NCI-H82 treated with DMSO at 0.1 percent for 48 hours (cell line): ENCODE measurements around the gene RNF144A.

ENCODE experiments used
- DNase-seq: peaks from one replicate; lab custom pipeline; 2025; ENCODE audit not compliant: unreplicated experiment; lab: John Stamatoyannopoulos, UW

RNF144A gene

GRCh38 chr2:7071154-7071553 is 153.9 kb downstream of the RNF144A start:
- DNase-seq: no peak

DNA sequence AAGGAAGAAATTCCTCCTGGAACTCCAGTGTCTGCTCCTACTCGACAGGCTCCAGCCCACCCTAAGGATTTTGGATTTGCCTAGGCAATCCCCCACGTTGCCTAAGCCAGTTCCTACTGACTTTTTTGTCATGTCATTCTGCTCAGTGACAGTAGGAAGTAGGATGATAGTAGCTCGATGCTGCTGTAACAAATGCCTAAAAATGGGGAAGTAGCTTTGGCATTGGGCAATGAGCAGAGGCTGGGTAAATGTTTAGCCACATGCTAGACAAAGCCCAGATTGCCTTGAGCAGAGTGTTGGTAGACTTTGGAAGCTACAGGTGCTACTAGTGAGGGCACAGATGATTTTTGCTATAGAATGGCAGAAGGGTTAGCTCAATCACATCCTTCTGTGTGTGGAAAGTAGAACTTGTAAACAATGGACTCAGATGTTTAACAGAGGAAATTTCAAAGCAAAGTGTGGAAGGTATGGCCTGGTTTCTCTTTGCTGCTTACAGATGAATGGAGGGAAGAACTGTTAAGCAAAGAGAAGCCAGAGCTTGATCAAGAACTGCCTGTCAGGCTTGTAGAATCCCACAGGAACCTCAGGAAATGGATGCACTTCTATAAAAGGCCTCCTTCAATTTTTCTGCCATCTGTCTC is 154.8 kb downstream of the RNF144A start:
- no peak for DNase-seq

GRCh38 chr2:7073901-7074300 is 156.7 kb downstream of the RNF144A start:
- DNase-seq: no peak

DNA sequence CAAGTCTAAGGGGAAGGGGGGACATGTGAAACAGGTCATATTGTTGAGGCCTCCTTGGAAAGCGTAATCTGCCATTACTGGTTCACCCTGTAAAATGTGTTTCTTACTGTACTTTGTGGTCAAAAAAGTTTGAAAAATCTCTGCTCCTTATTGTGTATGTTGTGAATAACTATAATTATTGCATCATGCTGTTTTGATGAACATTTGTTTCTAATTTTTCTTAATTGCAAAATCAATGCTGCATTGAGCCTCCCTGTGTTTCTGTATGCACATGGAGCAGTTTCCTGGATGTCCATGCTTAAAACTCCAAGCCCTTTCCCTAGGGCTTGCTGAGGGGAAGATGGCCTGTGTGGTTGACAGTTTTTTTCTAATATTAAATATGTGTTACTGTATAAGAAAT is 158.6 kb downstream of the RNF144A start:
- no peak for DNase-seq

DNA sequence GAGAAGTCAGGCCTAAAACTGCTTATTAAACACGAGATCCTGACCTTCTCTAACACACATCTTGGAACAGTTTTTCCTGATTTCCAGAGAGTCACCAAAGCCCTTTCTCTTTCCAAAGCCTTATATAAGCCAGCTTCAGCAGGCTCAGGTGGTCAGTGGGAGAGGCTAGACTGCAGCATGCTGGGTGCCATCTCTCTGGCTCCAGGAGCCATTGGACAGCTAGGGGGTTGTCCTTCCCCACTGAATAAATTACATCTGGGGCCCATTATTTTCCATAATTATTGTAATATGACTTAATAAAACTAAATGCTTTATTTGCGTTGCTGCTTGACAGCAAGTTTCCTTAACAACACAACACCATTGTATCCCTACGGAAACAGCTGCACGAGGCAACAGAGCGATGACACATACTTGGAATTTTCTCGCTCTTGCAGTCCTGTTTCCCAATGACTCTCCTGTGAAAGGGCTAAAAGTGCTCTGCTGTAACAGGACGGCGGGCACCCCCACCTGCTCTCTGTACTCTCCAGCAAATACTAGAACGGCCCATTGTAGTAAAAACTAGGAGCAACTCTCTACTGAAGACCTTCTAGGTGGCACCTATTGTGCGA is 160.6 kb downstream of the RNF144A start:
- no peak for DNase-seq

DNA sequence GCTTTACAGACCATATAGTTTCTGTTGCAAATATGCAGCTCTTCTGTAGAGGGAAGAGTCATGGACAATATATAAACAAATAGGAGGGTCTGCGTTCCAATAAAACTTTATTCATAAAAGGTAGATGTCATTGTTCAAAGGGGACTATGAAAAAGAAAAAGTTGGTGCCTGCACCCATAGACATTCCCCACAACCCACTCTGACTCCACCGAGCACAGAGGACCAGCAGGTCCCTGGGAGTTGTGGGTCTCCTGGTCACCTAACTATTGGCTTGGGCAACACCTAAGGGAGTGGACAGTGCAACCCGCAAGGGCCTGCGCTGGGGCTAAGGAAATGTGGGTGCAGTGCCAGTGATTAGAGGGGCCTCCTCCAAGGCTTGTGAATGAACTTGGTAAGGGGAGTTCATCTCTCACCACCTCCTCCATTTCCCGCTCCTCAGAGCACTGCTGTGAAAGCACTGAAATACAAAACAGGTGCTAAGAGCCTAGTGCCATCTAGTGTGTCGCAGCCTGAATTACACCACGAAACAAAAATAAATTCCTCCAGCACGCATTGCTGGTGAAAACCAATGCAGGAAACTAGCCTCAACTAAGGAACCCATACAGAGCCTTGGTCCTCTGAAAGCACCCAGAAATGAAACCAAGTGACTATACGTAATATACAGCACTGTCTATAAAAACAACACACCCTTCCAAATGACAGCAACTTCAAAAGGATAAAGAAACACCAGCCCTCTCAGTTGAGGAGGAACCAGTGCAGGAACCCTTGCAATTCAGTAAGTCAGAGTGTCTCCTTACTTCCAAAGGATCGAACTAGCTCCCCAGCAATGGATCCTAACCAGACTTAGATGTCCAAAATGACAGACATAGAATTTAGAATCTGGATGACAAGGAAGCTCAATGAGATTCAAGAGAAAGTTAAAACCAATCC is 166.6 kb downstream of the RNF144A start:
- DNase-seq: peak; percentile 16

- DNase-seq: no peak
These were observed 167.4 kb downstream of the RNF144A start for GRCh38 chr2:7084601-7085000.

DNA sequence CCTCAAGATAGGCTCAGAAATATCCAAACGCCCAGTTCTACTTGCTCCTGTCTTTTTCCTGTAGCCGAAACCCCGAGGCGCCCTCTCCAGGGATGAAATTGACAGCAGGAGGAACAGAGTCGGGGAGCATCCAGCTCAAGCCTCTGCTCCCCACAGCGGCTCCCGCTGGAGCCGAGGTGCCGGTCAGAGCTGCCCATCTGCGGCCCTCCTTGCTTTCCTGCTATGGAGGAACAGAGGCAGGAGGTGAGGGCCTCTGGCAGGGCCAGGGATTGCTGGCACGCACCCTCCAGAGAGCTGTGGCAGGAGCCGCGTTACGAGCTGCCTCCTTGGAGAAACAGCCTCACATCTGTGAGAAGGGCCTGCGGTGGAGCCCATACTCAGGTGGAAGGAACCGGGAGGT is 172.1 kb downstream of the RNF144A start:
- DNase-seq: no peak

DNA sequence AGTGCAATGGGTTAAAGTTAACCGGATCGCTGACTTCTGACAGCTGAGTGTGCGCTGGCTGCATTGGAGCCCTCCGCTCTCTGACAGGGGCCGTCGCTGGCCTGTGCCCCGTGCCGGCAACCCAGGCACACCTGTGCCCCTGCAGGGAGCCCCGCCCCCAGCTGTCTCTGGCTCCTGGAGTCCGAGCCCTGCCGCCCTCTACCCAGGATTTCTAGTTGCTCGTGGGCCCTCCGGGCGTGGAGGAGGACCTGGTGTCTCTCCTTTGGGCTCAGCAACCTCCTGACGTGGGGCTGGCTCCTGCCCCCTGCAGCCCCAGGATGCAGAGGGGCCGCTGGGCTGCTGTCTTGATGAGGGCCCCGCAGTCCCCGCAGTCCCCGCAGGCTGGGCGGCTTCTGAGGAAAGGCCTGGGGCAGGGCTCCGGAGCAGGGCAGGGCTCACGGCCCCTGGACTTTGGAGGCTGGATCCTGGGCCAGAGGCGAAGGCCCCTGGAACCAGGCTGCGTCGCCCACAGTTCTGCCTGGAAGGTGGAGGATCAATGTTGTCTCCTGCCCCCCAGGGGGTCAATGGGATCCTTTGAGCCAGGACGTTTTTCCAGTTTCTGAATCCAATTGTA is 172.8 kb downstream of the RNF144A start:
- no peak for DNase-seq

DNA sequence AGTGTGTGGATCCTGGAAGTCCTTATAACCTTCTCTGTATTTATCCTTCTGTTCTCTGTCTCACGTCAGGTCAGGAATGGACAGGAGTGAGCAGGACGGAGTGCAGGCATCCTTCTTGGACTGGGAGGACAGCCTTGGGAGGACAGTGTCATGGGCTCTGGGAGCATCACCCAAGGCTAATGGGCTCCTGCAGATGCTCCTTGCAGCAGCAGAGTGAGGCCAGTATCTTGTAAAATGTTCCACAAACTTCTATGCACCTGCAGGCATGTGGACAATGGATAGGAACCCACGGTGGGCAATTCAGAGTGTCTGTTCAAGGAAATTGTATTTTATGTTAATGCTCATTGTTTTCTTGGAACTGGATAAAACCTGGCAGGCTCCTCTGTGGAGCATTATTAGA is 176.2 kb downstream of the RNF144A start:
- no peak for DNase-seq
